GM18520 (cell line): ENCODE data around the gene ATRNL1.

Source experiments
- ATAC-seq: cut with Tn5 transposase; IDR thresholded peaks from one replicate; pipeline ENCODE4 v1.9.1; 2021; ENCODE audit not compliant: unreplicated experiment

The ATRNL1 gene

GRCh38 chr10:115974816-115975430 is 881.8 kb downstream of the ATRNL1 start:
- ATAC-seq, result no peak

DNA sequence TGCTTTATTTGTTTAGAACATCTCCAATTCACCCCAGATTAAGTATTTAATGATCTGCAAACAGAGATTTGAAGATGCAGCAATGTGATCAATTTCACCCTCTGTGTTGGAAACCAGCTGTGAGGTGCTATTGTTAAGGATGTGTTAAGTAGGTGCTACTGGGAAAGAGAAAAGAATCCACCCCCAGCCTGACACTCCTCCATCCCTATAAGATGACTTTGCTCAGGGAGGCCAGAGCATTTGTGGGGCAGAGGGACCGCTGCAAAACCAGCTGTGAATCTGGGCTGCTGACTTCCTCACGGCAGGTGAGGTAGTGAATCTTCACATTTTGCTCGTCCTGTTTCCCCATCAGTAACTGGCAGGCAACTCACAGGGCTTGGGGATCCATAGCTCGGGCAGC is 882.3 kb downstream of the ATRNL1 start:
- ATAC-seq, result no peak

DNA sequence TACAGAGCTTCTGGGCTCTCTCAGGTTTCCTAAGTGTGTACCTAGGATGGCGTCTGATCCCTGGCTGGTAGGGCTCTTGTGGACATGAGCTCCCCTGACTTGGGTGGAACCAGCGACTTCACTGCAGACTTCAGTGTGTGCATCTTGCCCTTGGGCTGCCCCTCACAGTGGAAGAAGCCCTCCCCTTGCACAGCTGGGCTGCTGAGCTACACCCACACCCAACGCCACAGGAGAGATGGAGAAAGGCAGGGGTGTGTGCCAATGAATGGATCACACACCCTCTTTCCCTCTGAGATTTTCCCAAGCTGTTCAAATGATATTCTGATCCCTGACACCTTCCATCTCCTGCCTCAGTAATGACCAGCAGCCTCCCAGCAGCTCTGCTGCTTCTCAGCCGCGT is 883.2 kb downstream of the ATRNL1 start:
- ATAC-seq, result no peak

DNA sequence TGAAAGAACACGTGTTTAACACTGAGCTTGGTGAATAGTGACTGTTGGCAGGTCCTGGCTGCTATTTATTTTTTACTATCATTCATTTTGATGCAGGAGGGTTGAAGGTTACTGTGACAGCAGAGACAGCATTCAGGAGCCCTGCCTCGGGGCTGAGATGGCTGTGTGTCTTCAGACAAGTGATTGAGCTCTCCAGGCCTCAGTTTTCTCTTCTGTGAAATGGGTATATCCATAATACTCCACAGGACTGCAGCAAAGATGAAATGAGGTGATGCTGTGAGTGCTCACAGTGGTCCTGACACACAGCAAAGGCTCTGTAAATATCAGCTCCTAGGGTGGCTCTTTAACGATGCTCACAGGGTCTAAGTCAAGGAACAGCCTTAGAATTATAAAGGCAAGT is 884.7 kb downstream of the ATRNL1 start:
- no peak for ATAC-seq

DNA sequence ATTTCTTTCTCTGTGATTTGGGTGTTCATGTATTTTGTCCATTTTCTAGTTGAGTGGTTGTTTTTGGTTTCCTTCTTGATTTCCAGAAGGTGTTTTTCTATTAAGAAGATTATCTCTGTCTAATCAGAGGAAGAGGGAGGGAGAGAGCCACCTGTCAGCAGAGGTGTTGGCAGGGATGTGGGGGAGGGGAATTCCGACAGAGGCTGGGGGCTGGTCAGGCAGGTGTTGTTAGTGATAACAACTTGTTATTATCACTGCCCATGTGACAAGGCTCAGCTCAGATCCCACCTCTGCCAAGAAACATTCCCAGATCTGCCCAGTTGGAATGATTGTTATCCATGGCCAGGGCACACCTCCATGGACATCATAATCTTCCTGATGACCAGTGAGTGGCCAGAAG is 886.4 kb downstream of the ATRNL1 start:
- ATAC-seq, result no peak

- ATAC-seq, result no peak
Observed at GRCh38 chr10:115980470-115980869, 887.3 kb downstream of the ATRNL1 start.

- ATAC-seq, result no peak
Observed at GRCh38 chr10:115981081-115981480, 887.9 kb downstream of the ATRNL1 start.

- no peak for ATAC-seq
Observed at GRCh38 chr10:115982076-115982475, 888.9 kb downstream of the ATRNL1 start.

- no peak for ATAC-seq
Observed at GRCh38 chr10:115982526-115982925, 889.4 kb downstream of the ATRNL1 start.

GRCh38 chr10:115985786-115986185 is 892.6 kb downstream of the ATRNL1 start:
- no peak for ATAC-seq

DNA sequence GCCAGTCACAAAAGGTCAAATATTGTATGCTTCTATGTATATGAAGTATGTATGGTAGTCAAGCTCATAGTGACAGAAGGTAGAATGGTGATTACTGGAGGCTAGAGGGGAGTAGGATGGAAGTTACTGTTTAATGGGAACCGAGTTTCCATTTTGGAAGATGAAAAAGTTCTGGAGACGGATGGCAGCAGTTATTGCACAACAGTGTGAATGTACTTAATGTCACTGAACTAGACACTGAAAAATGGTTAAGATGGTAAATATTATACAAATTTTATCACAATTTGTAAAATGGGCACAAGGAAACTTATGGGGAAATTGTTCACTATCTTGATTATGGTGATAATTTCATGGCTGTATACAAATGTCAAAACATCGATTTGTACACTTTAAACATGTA is 895.2 kb downstream of the ATRNL1 start:
- no peak for ATAC-seq

DNA sequence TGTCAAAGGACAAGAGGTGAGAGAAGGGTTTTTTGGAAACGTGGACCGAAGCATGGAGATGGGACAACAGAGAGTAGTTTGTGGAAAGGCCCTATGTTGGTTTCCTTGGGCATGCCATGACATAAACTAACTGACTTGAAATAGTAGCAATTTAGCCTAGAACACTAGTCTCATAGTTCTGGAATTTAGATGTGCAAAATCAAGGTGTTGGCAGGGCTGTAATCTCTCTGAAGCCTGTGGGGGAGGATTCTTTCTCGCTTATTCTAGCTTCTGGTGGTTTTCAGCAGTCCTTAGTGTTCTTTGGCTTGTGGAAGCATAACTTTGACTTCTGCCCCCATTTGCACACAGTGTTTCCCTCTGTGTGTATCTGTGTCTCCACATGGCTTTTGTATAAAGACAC is 896.5 kb downstream of the ATRNL1 start:
- ATAC-seq, result no peak

DNA sequence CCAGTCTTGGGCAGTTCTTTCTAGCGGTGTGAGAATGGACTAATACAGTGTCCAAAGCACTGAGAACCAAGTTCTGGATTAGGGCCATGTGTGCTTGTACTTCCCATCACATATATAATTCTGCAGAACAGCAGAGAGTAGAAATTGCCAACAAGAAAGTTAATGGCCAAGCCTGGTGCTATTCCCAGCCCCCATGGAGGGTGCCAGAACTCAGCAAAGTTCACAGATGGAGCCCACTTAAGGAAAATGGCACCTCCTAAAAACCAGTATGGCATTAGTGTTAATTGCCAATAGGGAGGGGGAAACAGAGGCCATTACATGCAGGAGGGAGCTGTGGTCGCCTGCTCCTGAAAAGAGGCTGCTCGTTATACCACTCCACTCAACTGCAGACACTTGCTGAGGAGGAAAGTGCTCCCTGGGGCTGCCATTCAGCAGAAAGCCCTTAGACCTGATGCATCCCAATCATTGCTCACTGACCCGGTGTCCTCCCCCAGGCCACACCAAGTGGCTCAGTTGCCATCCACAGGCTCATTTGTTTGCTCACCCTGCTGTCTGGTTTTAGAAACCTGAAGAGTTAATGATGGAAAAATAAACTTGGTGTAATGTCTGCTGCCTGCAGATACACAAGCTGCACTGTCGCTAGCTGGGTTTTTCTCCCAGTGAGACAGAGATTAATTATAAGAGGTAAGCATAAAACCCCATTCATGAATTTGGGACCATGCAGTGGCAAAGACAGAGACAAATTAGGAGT is 899.2 kb downstream of the ATRNL1 start:
- no peak for ATAC-seq

- ATAC-seq, result no peak
Observed at GRCh38 chr10:115996031-115996430, 902.9 kb downstream of the ATRNL1 start.

GRCh38 chr10:115998301-115998700 is 905.1 kb downstream of the ATRNL1 start:
- no peak for ATAC-seq
